ENCODE data around the gene SH3D19. TPM values are rescaled to one million over a fixed set of nuclear protein-coding genes. Genes with fewer than 3 reads are reported as not detected.
A peak's percentile ranks its signal among the peaks of the same experiment; 100 is the strongest.

SH3D19 gene
- total RNA-seq, 1 donor: 46.6 TPM

DNA sequence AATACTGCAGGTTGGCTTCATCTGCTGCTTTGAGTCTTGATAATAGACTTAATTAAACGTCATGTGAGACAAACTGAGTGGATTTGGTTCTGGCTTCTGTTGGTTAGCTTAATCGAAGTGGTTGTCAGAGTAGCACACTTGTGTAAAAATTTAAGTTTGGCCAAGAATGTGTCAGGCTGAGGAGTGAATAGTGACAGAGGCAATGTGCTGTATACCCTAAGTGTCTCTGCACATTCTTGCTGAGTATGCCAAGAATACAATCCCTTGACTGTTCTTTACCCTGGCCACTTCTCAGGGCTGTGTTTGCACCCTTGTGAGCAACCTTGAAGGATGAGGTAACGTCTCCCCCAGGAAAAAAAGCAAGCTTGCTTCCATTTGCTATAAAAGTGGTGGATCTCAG is 211.1 kb downstream of the SH3D19 start:
- TF ChIP-seq, protein P1, sequence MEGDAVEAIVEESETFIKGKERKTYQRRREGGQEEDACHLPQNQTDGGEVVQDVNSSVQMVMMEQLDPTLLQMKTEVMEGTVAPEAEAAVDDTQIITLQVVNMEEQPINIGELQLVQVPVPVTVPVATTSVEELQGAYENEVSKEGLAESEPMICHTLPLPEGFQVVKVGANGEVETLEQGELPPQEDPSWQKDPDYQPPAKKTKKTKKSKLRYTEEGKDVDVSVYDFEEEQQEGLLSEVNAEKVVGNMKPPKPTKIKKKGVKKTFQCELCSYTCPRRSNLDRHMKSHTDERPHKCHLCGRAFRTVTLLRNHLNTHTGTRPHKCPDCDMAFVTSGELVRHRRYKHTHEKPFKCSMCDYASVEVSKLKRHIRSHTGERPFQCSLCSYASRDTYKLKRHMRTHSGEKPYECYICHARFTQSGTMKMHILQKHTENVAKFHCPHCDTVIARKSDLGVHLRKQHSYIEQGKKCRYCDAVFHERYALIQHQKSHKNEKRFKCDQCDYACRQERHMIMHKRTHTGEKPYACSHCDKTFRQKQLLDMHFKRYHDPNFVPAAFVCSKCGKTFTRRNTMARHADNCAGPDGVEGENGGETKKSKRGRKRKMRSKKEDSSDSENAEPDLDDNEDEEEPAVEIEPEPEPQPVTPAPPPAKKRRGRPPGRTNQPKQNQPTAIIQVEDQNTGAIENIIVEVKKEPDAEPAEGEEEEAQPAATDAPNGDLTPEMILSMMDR (IDR thresholded peaks at IDR 0.05; ENCODE audit: insufficient read depth, low read depth, low read length): no peak
- no peak overlapping the region for H3K4me3 ChIP-seq (ENCODE audit: low read depth, low read length)
- no peak for DNase-seq (ENCODE audit: low read depth)

GRCh38 chr4:151110236-151110635 is 215.2 kb downstream of the SH3D19 start:
- DNase-seq (ENCODE audit: low read depth): no peak
- no peak overlapping the region for H3K4me3 ChIP-seq (ENCODE audit: low read depth, low read length)
- TF ChIP-seq, protein P1 (IDR thresholded peaks at IDR 0.05; ENCODE audit: insufficient read depth, low read depth, low read length): no peak

- H3K4me3 ChIP-seq (ENCODE audit: low read depth, low read length): no peak overlapping the region
- DNase-seq (ENCODE audit: low read depth): no peak
- TF ChIP-seq, protein P1 (IDR thresholded peaks at IDR 0.05; ENCODE audit: insufficient read depth, low read depth, low read length): no peak
Observed at GRCh38 chr4:151107063-151107462, 218.3 kb downstream of the SH3D19 start.

- no peak overlapping the region for H3K4me3 ChIP-seq (ENCODE audit: low read depth, low read length)
- TF ChIP-seq, protein P1 (IDR thresholded peaks at IDR 0.05; ENCODE audit: insufficient read depth, low read depth, low read length): no peak
- no peak for DNase-seq (ENCODE audit: low read depth)
Observed at GRCh38 chr4:151105454-151106032, 219.9 kb downstream of the SH3D19 start.

GRCh38 chr4:151104621-151105020 is 220.8 kb downstream of the SH3D19 start:
- TF ChIP-seq, protein P1 (IDR thresholded peaks at IDR 0.05; ENCODE audit: insufficient read depth, low read depth, low read length): no peak
- H3K4me3 ChIP-seq (ENCODE audit: low read depth, low read length): no peak overlapping the region
- no peak for DNase-seq (ENCODE audit: low read depth)

GRCh38 chr4:151103758-151104157 is 221.6 kb downstream of the SH3D19 start:
- DNase-seq (ENCODE audit: low read depth): no peak
- TF ChIP-seq, protein P1 (IDR thresholded peaks at IDR 0.05; ENCODE audit: insufficient read depth, low read depth, low read length): no peak
- H3K4me3 ChIP-seq (ENCODE audit: low read depth, low read length): no peak overlapping the region

DNA sequence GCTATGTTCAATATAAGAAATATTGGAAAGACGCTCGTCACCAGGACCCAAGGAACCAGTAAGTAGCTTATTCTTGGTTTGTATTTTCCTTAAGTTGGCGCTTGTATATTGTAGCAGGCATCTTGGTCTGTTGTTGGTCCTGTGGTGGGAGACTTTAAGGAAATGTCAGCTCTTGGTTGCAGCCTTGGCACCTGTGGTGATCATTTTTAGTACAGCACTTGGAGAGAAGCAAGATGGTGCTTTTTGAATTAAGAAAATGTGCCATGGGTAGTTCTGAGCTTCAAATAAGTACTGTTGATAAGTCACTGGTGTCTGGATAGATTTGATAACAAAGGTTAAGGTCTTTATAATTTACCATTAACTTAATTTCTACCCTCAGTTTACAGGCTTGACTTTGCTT is 224.9 kb downstream of the SH3D19 start:
- no peak for DNase-seq (ENCODE audit: low read depth)
- TF ChIP-seq, protein P1 (IDR thresholded peaks at IDR 0.05; ENCODE audit: insufficient read depth, low read depth, low read length): no peak
- peak overlapping the region; percentile 95 for H3K4me3 ChIP-seq (ENCODE audit: low read depth, low read length)

All from fibroblast of villous mesenchyme (primary cell).